ENCODE data around the gene SRSF11. TPM values are rescaled to one million over a fixed set of nuclear protein-coding genes. Genes with fewer than 3 reads are reported as not detected.
"Not testable (repeated sequence)": the region's sequence is repeated elsewhere in the genome, so short reads cannot be mapped to it uniquely, and the experiment has no call there.

Gene SRSF11
- total RNA-seq, 1 experiment from 2014 or later: 160 TPM

GRCh38 chr1:70205434-70206118, 15.6 kb upstream of the SRSF11 start, which contains the start of gene LRRC40:
LRRC40 (minus strand) TSS chr1:70205579; CDS start chr1:70205540, 39 bp downstream.
- Histone ChIP-seq H3K36me3 (replicated peaks; ENCODE audit: control insufficient read depth, insufficient read depth, low read length) (peaks cover 4% of the 10 kb centered on the region), H3K4me3 (ENCODE audit: insufficient read depth, low read depth, low read length) (peak within 1 kb of the TSS; percentile 98), H3K27me3 (ENCODE audit: control insufficient read depth, insufficient read depth, low read length) (no peaks in the 10 kb centered on the region)
- DNase-seq: peak; percentile 86

DNA sequence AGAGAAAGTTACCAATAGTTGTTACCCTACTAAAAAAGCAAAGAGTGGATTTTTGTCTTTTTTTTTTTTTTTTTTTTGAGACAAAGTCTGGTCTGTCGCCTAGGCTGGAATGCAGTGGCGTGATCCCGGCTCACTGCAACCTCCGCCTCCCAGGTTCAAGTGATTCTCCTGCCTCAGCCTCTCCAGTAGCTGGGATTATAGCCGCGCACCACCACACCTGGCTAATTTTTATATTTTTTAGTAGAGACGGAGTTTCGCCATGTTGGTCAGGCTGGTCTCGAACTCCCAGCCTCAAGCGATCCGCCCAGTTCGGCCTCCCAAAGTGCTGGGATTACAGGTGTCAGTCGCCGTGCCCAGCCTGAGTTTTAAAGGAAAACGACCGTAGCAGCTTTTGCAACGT, 14.3 kb upstream of the SRSF11 start:
- not testable (repeated sequence) for H3K4me3 ChIP-seq (ENCODE audit: insufficient read depth, low read depth, low read length)

DNA sequence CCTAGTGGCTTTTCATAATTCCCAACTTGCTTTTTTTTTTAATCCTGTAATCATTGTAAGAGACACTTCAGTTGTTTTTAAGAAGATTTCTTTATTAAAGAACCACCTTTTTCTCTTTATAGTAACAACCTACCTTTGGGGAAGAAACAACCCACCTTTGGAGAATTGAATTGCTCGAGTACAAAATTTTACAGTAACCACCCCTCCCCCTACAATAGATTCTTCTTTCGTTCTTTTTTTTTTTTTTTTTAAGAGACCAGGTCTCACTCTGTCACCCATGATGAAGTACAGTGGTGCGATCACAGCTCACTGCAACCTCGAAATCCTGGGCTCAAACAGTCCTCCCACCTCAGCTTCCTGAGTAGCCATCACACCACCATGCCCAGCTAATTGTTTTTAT, 13.7 kb upstream of the SRSF11 start:
- DNase-seq: no peak
- Histone ChIP-seq H3K36me3 (replicated peaks; ENCODE audit: control insufficient read depth, insufficient read depth, low read length) (peaks cover 4% of the 10 kb centered on the region), H3K27me3 (ENCODE audit: control insufficient read depth, insufficient read depth, low read length) (no peaks in the 10 kb centered on the region), H3K4me3 (ENCODE audit: insufficient read depth, low read depth, low read length) (no peak overlapping the region)

More for the DNA sequence above, 14.3 kb upstream of the SRSF11 start:
- H3K27me3 ChIP-seq (ENCODE audit: control insufficient read depth, insufficient read depth, low read length); H3K36me3 ChIP-seq (replicated peaks; ENCODE audit: control insufficient read depth, insufficient read depth, low read length); DNase-seq: not testable (repeated sequence)

- H3K4me3 ChIP-seq (ENCODE audit: insufficient read depth, low read depth, low read length): no peak overlapping the region
- peaks cover 4% of the 10 kb centered on the region for H3K36me3 ChIP-seq (replicated peaks; ENCODE audit: control insufficient read depth, insufficient read depth, low read length)
- no peaks in the 10 kb centered on the region for H3K27me3 ChIP-seq (ENCODE audit: control insufficient read depth, insufficient read depth, low read length)
- no peak for DNase-seq
Measured at GRCh38 chr1:70208292-70208691, 12.9 kb upstream of the SRSF11 start.

DNA sequence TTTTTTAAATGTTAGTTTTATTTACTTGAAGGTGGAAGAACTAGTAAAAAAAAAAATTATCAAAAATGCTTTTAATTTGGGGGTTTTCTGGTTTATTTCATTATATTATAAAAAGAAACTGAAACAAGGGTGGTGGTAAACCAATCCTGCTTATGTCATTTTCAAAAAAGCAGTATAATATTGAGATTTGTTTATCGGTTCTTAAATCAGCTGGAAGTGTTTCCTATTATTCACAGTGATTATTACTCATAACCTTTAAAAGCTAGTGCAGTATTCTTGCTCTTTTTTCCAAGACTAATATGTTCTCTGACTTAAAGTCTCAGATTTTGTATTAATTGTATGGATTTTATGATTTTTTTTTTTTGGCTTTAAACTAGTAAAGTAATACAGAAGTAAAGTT, 10.4 kb upstream of the SRSF11 start:
- no peak for DNase-seq
- peaks cover 4% of the 10 kb centered on the region for H3K36me3 ChIP-seq (replicated peaks; ENCODE audit: control insufficient read depth, insufficient read depth, low read length)
- H3K4me3 ChIP-seq (ENCODE audit: insufficient read depth, low read depth, low read length): no peak overlapping the region
- H3K27me3 ChIP-seq (ENCODE audit: control insufficient read depth, insufficient read depth, low read length): no peaks in the 10 kb centered on the region

DNA sequence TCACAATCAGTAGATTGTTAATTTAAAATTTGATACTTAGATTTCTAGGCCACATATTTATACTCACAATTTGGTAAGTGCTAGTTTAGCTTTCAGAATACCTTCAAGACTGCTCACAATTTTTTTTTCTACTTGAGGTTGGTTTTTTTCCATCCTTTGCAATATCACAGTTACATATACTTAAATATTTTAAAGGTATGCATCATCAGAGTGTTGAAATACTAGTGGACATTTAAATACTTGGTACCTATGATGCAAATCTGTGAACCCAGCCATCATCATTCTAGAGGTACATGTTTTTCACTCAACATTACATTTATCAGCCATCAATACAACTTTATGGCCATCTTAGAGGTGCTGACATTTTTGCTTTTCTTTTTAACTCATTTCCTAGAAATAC, 9.6 kb upstream of the SRSF11 start:
- no peak for DNase-seq
- Histone ChIP-seq H3K27me3 (ENCODE audit: control insufficient read depth, insufficient read depth, low read length) (no peaks in the 10 kb centered on the region), H3K36me3 (replicated peaks; ENCODE audit: control insufficient read depth, insufficient read depth, low read length) (peaks cover 4% of the 10 kb centered on the region), H3K4me3 (ENCODE audit: insufficient read depth, low read depth, low read length) (no peak overlapping the region)

DNA sequence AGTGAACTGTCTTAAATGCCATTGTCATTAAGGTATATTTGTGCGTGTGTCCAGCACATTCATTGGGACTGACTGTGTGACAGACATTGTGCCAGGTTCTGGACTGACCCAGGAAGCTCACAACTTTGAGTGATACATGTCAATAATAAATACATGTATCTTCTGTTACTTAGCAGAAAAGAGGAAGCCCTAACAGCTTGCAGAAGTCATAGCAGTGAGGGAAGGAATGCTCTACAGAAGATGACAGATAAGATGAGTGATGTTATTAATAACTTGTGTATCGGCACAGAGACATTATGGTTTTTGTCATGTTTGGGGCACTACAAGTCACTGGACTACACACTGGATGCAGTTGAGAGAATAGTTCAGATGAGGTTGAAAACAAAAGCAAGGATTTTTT, 1.2 kb upstream of the SRSF11 start:
- Histone ChIP-seq H3K36me3 (replicated peaks; ENCODE audit: control insufficient read depth, insufficient read depth, low read length) (peaks cover 7% of the 10 kb centered on the region), H3K27me3 (ENCODE audit: control insufficient read depth, insufficient read depth, low read length) (no peaks in the 10 kb centered on the region), H3K4me3 (ENCODE audit: insufficient read depth, low read depth, low read length) (no peak overlapping the region)
- no peak for DNase-seq

GRCh38 chr1:70220517-70221237, 503 bp upstream of the SRSF11 start:
- peak overlapping the region; percentile 88 for H3K4me3 ChIP-seq (ENCODE audit: insufficient read depth, low read depth, low read length)
- peak; percentile 7 for DNase-seq
- no peaks in the 10 kb centered on the region for H3K27me3 ChIP-seq (ENCODE audit: control insufficient read depth, insufficient read depth, low read length)
- peaks cover 7% of the 10 kb centered on the region for H3K36me3 ChIP-seq (replicated peaks; ENCODE audit: control insufficient read depth, insufficient read depth, low read length)

GRCh38 chr1:70222716-70223235, 1.6 kb downstream of the SRSF11 start:
- Histone ChIP-seq H3K4me3 (ENCODE audit: insufficient read depth, low read depth, low read length) (no peak overlapping the region; the same call in 1 of the 2 replicates), H3K36me3 (replicated peaks; ENCODE audit: control insufficient read depth, insufficient read depth, low read length) (peaks cover 8% of the 10 kb centered on the region), H3K27me3 (ENCODE audit: control insufficient read depth, insufficient read depth, low read length) (no peaks in the 10 kb centered on the region)
- DNase-seq: no peak

DNA sequence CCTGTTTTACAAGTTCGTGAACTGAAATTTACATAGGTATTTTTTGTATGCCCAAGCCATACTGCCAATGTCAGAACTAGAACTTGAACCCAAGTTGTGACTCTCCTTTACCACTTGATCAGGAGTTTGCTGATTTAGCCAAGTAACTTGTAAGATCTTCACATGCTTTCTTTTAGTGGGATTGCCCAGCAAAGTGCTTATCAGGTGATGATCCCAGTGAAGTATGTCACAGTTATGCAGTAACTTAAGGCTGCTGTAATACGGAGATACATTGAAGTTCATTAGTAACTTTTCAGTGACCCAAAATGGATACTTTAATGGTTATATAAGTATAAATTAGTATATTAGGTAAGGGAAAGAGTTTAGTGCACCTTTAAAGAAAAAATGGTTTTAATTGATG, 3.8 kb downstream of the SRSF11 start:
- no peak for DNase-seq
- H3K27me3 ChIP-seq (ENCODE audit: control insufficient read depth, insufficient read depth, low read length): no peaks in the 10 kb centered on the region
- H3K4me3 ChIP-seq (ENCODE audit: insufficient read depth, low read depth, low read length): no peak overlapping the region
- H3K36me3 ChIP-seq (replicated peaks; ENCODE audit: control insufficient read depth, insufficient read depth, low read length): peaks cover 16% of the 10 kb centered on the region

DNA sequence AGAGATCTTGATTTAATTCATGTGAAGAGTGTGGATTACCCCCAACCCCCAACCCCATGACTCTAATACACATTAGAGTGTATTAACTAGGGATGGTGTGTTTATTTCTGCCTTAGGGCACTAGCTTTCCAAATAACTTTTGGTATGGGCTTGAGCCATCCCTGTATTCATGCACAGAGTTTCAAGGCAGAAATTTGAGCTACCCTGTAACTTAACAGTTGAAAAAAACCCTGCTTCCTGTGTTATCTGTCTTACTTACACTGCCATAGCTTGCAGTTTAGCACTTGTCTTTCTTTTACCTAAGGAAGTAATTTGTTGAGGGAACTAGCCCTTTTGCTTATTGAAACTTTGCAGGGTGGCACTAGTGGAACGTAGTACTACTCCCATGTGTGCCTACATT, 6.3 kb downstream of the SRSF11 start:
- peaks cover 33% of the 10 kb centered on the region for H3K36me3 ChIP-seq (replicated peaks; ENCODE audit: control insufficient read depth, insufficient read depth, low read length)
- DNase-seq: no peak
- no peak overlapping the region for H3K4me3 ChIP-seq (ENCODE audit: insufficient read depth, low read depth, low read length)
- H3K27me3 ChIP-seq (ENCODE audit: control insufficient read depth, insufficient read depth, low read length): no peaks in the 10 kb centered on the region

- no peak for DNase-seq
- Histone ChIP-seq H3K27me3 (ENCODE audit: control insufficient read depth, insufficient read depth, low read length) (no peaks in the 10 kb centered on the region), H3K4me3 (ENCODE audit: insufficient read depth, low read depth, low read length) (no peak overlapping the region), H3K36me3 (replicated peaks; ENCODE audit: control insufficient read depth, insufficient read depth, low read length) (peaks cover 35% of the 10 kb centered on the region)
Measured at GRCh38 chr1:70228670-70229069, 7.5 kb downstream of the SRSF11 start.

- Histone ChIP-seq H3K36me3 (replicated peaks; ENCODE audit: control insufficient read depth, insufficient read depth, low read length) (peaks cover 46% of the 10 kb centered on the region), H3K27me3 (ENCODE audit: control insufficient read depth, insufficient read depth, low read length) (no peaks in the 10 kb centered on the region), H3K4me3 (ENCODE audit: insufficient read depth, low read depth, low read length) (no peak overlapping the region)
- no peak for DNase-seq
Measured at GRCh38 chr1:70231475-70231874, 10.3 kb downstream of the SRSF11 start.

DNA sequence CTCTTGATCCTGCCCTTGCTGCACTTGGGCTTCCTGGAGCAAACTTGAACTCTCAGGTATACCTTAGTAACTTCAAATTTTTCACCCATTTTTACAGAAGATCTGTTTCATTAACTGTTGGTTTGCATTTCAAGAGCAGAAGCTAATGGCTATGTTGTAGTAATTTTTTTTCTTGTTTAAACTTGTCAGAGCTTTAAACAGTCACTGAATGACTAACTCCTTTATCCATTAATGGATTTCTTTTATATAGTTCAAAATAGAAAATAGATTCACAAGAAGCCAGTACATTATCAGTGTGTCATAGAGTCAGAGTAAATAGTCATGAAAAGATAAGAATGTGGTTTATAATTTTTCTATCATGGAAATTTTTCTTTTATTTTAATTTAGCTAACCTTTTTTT, 13.6 kb downstream of the SRSF11 start:
- no peak for DNase-seq
- H3K4me3 ChIP-seq (ENCODE audit: insufficient read depth, low read depth, low read length): no peak overlapping the region
- no peaks in the 10 kb centered on the region for H3K27me3 ChIP-seq (ENCODE audit: control insufficient read depth, insufficient read depth, low read length)
- H3K36me3 ChIP-seq (replicated peaks; ENCODE audit: control insufficient read depth, insufficient read depth, low read length): peaks cover 47% of the 10 kb centered on the region

DNA sequence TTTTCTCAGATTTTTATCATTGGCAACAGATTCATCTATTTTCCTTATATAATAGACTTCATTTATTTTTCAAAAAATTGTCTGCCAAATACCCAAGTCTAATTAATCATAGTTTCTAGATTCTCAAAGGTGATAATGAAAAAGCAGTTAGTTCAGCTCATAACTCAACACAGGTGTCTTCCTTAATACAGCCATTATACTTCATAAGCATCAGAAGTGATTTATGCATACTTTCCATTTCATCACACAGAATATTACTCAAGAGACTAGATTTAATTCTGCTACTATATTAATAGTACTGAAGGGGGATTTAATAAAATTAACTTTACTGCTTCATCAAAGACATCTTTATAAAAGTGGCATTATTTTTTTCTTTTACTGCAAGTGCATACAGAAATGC, 18.8 kb downstream of the SRSF11 start:
- Histone ChIP-seq H3K36me3 (replicated peaks; ENCODE audit: control insufficient read depth, insufficient read depth, low read length) (peaks cover 38% of the 10 kb centered on the region), H3K27me3 (ENCODE audit: control insufficient read depth, insufficient read depth, low read length) (no peaks in the 10 kb centered on the region), H3K4me3 (ENCODE audit: insufficient read depth, low read depth, low read length) (no peak overlapping the region)
- DNase-seq: no peak
